Vagina (tissue), 2 donors: ENCODE results near the gene CREG2.

ENCODE experiments used
- POLR2A ChIP-seq, 2 donors: fragments of 450-650 bp; IDR thresholded peaks; one replicate each; pipeline ENCODE4 v1.6.1; 2017; ENCODE audit warnings: antibody characterized with exemption in 2 of 2, mild to moderate bottlenecking in 2 of 2, moderate library complexity in 2 of 2
- POLR2AphosphoS5 ChIP-seq, 2 donors: sonication (generic); formaldehyde crosslinking; IDR thresholded peaks; one replicate each; pipeline ENCODE4 v1.9.0; 2017; ENCODE audit warnings: antibody characterized with exemption in 2 of 2, mild to moderate bottlenecking in 2 of 2, low read depth in 1 of 2; ENCODE audit not compliant: insufficient read depth in 1 of 2
- TF ChIP-seq, protein P1 (sequence below), 3 experiments: fragments of 450-650 bp in 2 of 3; fragments of 200-600 bp in 1 of 3; sonication (generic) in 1 of 3; IDR thresholded peaks; one replicate each; pipeline ENCODE4 v1.5.1; 2017 to 2019; ENCODE audit warnings: antibody characterized with exemption in 3 of 3, mild to moderate bottlenecking in 2 of 3, moderate library complexity in 2 of 3

DNA sequence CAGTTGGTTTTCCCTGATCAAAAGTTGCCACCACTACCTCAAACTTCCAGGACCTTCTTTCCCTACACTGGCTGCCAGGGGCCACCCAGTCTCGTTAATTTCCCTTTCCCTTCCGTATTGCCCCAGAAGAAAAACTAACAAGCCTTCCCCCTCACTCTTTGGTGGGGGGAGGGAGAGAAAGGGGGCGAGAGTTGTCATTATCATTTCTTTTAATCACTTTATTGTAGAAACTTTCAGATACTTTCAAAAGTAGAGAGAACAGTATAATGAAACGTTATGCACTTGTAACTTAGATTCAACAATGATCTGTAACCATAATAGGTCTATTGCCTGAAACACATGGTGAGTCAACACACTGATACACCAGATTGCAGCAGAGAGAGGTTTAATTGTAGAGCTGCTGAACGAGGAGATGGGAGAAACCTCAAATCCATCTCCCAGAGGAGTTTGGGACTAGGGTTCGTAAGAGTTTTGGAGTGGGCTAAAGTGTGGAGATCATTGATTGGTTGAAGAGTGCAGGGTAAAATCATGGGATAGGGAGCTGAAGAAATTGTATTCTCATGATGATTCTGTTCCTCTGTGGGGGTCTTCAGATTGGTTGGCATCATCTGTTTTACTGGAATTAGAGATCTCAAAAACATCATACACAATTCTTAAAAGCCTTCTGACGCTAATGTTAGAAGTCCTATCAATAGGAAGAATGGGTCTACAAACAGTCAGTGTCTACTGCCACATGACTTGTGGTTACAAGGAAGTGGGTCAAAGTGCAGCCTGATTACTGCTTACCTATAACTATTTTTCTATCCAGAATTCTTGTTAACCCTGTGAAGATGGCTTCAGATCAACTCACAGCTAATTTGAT is 76.2 kb downstream of the CREG2 start:
- TF ChIP-seq, protein P1, sequence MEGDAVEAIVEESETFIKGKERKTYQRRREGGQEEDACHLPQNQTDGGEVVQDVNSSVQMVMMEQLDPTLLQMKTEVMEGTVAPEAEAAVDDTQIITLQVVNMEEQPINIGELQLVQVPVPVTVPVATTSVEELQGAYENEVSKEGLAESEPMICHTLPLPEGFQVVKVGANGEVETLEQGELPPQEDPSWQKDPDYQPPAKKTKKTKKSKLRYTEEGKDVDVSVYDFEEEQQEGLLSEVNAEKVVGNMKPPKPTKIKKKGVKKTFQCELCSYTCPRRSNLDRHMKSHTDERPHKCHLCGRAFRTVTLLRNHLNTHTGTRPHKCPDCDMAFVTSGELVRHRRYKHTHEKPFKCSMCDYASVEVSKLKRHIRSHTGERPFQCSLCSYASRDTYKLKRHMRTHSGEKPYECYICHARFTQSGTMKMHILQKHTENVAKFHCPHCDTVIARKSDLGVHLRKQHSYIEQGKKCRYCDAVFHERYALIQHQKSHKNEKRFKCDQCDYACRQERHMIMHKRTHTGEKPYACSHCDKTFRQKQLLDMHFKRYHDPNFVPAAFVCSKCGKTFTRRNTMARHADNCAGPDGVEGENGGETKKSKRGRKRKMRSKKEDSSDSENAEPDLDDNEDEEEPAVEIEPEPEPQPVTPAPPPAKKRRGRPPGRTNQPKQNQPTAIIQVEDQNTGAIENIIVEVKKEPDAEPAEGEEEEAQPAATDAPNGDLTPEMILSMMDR (IDR thresholded peaks at IDR 0.05): no peak
- TF ChIP-seq POLR2AphosphoS5 (IDR thresholded peaks at IDR 0.05; ENCODE audit: insufficient read depth in 1 of 2, low read depth in 1 of 2) (no peak), POLR2A (IDR thresholded peaks at IDR 0.05) (no peak)
